HG02642 (cell line): ENCODE data around the gene LYZ.
"Not testable (repeated sequence)": the region's sequence is repeated elsewhere in the genome, so short reads cannot be mapped to it uniquely, and the experiment has no call there.

Experiments used
- ATAC-seq: cut with Tn5 transposase; IDR thresholded peaks from one replicate; pipeline ENCODE4 v1.9.1; 2021; ENCODE audit warnings: mild to moderate bottlenecking; ENCODE audit not compliant: unreplicated experiment, poor library complexity

LYZ gene

DNA sequence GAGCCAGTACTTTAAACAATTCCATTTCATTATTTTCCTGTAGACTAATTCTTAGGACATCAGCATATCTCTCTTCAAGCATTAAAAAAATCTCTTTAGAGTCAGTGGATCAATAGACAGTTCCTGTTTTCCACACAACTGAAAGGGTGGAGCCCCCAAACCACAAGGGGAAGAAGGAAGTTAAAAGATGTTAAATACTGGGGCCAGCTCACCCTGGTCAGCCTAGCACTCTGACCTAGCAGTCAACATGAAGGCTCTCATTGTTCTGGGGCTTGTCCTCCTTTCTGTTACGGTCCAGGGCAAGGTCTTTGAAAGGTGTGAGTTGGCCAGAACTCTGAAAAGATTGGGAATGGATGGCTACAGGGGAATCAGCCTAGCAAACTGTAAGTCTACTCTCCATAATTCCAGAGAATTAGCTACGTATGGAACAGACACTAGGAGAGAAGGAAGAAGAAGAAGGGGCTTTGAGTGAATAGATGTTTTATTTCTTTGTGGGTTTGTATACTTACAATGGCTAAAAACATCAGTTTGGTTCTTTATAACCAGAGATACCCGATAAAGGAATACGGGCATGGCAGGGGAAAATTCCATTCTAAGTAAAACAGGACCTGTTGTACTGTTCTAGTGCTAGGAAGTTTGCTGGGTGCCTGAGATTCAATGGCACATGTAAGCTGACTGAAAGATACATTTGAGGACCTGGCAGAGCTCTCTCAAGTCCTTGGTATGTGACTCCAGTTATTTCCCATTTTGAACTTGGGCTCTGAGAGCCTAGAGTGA, at the start of gene LYZ:
TSS of gene LYZ (plus strand) at position 220 of the 777 bp plus-strand sequence. CDS start at position 248, 28 bp downstream.
- ATAC-seq = no peak

DNA sequence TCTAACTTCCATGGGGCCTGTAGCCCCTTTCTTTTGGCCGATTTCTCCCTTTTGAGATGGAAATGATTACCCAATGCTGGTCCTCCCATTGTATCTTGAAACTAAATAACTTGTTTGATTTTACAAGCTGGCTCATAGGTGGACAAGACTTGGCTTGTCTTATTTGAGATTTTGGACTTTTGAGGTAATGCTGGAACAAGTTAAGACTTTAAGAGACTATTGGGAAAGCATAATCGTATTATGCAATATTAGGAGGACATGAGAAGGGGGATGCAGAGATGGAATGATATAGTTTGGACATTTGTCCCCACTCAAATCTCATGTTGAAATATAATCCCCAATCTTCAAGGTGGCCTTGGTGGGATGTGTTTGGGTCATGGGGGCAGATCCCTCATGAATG, 49.2 kb upstream of the LYZ start:
- ATAC-seq = no peak

DNA sequence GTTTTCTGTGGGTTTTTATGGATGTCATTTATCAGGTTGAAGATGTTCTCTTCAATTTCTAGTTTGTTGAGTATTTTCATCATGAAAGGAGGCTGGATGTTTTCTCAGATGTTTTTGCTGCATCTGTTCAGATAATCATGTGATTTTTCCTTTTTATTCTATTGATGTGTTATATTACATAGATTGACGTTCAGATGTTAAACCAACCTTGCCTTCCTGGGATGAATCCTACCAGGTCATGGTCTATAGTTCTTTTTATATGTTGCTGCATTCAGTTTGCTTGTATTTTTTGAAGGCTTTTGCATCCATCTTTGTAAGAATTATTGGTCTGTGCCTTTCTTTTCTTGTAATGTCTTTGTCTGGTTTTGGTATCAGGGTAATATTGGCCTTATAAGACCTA, 43.9 kb upstream of the LYZ start:
- ATAC-seq = no peak

DNA sequence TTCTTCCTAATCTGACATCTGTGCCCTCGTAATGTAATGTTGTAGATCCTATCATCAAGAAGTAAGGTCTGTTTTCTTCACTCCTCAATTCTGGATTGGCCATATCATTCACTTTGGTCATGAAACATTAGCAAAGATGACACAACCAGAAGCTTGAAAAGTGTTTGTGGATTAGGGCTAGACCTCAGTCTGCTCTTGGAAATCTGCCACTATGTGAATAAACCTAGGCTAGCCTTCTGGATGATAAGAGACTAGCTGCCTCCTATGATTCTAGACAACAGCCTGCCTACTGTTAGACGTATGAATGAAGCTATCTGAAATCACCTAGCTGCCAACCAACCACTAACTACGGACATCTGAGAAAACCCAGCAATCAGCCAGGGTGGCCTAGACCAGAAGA, 38.7 kb upstream of the LYZ start:
- ATAC-seq = no peak

DNA sequence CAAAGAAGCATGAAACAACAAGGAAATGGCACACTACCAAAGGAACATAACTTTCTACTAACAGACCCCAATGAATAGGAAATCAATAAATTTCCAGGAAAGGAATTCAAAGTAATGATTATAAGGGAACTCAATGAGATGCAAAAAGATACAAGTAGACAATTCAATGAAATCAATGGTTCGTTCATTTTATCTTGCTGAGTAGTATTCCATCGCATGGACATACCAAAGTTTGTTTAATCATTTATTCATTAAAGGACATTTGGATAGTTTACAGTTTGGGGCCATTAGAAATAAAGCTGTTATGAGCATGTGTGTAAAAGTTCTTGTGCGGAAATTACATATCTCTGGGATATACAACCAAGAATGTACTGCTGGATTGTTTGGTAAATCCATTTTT, 35.0 kb upstream of the LYZ start:
- ATAC-seq = no peak

DNA sequence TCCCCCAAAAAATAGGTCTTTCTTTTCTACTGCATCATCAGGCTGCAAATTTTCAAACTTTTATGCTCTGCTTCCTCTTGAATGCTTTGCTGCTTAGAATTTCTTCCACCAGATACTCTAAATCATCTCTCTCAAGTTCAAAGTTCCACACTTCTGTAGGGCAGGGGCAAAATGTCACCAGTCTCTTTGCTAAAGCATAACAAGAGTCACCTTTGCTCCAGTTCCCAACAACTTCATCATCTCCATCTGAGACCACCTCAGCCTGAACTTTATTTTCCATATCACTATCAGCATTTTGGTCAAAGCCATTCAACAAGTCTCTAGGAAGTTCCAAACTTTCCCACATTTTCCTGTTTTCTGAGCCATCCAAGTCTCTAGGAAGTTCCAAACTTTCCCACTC, 31.4 kb upstream of the LYZ start:
- ATAC-seq = not testable (repeated sequence)

DNA sequence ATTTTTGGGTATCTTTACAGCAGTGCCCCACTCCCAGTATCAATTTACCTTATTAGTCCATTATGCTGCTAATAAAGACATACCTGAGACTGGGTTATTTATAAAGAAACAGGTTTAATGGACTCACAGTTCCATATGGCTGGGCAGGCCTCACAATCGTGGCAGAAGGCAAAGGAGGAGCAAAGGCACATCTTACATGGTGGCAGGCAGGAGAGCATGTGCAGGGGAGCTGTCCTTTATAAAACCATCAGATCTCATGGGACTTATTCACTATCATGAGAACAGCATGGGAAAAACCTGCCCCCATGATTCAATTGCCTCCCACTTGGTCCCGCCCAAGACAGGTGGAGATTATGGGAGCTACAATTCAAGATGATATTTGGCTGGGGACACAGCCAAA, 30.9 kb upstream of the LYZ start:
- not testable (repeated sequence) for ATAC-seq

DNA sequence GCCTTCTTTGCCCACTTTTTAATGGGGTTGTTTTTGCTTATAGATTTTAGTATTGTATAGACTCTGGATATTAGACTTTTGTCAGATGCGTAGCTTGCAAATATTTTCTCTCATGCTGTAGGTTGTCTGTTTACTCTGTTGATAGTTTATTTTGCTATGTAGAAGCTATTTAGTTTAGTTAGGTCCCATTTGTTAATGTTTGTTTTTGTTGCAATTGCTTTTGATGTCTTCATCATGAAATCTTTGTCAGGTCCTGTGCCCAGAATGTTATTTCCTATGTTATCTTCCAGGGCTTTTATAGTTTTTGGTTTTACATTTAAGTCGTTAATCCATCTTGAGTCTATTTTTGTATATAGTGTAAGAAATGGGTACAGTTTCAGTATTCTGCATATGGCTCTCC, 30.0 kb upstream of the LYZ start:
- no peak for ATAC-seq

DNA sequence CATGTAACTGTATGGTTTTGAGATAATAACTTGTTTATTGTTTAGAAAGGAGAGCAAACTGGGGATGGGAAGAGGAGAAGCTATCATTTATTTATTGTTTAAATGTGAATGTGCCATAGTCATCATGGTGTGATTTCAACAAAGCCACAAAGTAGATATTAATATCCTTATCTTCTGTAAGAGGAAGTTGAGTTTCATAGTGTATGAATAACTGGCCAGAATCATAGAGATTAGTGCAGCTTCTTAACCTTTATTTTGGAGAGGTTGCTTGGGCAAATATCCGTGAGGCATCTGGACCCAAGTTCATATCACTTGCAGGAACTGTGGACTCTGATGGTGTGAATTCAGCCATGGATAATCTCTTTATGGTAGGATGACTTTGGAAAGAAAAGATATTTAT, 26.8 kb upstream of the LYZ start:
- ATAC-seq = no peak

DNA sequence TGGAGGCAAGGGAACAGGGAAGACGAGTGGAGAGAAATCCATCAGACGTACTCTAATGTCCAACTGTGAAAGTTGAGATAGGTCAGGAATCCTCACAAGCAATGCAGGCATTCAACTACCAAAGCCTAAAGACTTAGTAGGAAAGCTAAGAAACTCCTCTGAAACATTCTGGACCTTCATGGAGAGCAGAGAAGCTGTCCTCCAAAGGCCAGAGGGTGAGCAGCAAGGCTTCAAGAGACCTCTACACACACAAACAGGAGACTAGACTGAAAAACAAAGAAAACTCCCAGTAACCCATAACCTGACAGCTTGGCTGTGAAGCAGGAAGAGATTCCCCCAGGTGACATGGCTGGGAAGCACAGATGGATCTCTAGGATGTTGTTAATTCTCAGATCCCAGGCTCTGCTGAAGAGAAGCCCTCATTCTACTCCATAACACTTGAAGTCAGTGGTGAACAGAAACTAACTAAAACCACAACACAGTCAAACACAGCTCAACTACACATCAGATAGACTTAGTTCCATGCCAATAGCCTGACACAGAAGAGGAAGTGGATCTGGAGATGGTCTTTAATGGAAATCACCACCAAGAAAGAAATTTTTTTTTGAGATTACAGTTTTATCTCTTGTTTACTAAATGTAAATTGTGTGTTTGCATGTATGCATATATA, 23.2 kb upstream of the LYZ start:
- peak; percentile 96 for ATAC-seq

DNA sequence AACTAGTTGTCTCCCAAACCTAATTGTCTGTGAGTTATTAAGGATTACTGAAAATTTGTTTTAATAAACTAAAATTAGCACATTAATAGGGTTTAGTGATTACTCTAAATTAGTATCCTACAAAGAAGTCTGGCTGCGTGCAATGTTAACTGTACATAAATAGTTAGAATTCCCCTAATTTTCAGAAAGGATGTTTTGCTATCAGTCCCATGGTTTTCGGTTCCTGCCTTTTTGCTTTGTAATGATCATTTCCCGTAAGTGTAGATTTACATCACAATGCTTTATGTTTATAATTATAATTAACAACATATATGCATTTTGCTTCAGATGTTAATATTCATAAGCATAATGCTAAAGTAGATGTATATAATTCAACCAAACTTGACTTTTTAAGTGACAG, 19.8 kb upstream of the LYZ start:
- no peak for ATAC-seq

DNA sequence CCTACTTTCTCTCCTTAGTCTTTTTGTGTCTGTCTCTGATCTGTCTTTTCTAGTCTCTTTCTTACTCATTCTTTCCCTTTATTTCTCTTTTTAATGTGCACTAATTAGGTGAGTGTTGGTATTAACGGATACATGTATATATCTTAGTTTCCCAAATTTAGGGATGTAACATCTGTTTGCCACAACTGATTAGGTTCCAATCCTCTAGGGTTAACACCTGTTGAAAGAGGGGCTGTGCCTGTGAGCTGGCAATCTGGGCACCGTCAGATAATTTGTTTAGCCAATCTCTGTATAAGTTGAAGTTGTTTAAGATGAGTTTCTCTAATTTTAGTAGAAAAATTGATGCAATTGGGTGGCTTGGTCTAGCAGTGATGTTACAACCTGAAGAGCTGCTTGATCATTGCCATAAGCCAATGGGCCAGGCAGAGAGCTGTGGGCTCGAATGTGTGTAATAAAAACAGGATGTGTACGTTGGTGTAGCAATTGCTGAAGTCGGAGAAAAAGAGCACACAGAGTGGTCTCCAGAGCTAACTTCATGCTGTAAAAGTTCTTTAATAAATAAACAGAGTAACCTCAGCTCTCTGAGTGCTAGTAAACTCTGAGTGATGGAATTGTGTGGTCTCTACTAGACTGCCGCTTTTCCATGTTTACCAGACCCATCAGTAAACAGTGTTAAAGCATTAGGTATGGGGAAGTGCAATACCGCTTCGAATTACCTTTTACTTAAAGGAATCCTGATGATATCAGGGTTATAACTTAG, 18.3 kb upstream of the LYZ start:
- ATAC-seq = no peak

DNA sequence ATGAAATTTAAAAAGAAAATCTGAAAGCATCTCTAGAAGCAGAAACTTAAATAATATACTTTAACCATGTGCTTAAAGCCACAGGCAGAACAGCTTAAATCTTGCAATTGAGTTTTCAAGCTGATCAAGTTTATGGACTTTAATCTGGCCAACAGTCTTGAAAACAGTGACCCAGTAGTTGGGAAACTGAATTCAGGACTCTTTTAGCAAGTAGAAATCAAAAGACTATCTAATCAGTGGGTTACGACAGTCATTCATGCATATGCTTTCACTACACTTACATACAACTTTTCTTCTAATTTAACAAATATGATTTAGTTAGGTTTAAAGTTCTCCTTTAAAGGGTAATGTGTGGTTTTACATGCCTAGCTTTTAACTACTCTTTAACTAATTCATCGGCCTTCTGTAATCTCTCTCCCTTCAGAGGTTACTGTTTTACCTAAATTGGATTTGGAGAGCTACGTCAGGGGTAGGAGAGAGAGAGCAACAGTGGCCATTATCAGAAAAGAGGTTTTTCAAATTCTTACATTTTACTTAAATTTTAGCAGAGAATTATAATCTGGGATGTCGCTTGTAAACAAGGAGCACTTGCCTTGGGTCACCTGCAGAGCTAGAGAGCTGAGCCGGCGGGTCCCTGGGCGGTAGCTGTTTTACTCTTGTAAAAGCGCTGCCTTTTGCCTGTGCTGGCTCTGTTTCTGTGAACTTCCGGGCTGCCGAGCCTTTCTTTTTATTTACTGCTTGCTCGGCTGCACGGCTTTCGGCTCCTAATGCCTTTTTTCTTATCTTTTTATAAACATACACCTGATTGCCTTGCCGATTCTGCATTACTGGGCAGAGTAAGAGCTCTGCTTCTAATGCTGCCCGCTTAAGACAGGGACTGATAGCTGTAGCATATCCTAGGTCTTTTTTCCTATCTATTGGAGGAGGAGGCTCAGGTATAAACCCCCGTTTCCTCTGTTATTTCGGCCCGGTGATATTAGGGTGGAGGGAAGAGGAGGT, 17.4 kb upstream of the LYZ start:
- ATAC-seq = peak; percentile 90

DNA sequence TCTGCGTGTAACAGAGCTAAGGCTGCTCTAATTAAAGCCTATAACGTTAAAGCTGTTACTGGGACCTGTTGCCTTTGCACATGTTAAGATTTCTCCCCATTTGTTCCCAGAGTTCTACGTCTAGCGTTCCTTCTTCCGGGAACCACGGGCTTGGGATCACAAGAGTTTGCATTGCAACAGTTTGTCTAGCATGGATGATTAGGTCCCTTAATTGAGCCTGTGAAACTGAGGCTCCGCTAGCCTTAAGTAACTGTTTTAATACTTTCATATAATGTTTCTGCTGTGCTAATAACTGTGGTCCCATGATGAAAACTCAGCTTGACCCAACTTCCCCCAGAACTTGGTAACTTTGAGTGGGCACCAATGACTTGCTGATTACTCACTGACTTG, 16.7 kb upstream of the LYZ start:
- ATAC-seq = no peak

DNA sequence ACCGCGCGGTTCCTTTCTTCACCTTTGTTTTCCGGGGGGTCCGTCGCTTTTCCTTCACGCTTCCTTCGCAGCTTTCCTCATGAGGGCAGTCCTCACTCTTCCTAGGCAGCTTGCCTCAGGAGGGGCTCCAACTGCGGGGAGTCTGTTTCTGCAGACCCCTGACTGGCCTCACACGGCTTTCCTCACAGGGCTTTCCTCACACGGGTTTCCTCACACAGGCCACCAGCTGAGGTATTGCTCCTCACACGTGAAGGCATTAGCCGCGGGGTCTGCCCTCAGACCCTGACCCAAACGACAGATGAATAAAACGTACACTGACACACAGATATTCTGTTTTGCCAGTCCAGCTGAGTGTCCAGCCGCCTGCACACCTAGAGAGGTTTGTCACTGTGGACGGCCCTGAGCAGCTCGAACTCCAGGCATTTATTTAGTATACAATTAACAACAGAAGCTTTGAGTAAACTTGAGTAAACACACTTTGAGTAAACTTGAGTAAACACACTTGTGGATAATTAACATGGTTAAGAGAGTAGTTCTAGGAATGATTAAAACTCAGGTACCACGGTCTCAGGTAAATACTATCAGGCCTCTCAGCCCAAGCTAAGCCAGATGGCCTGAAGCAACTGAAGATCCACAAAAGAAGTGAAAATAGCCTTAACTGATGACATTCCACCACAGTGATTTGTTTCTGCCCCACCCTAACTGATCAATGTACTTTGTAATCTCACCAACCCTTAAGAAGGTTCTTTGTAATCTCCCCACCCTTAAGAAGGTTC, 16.1 kb upstream of the LYZ start:
- ATAC-seq = no peak

DNA sequence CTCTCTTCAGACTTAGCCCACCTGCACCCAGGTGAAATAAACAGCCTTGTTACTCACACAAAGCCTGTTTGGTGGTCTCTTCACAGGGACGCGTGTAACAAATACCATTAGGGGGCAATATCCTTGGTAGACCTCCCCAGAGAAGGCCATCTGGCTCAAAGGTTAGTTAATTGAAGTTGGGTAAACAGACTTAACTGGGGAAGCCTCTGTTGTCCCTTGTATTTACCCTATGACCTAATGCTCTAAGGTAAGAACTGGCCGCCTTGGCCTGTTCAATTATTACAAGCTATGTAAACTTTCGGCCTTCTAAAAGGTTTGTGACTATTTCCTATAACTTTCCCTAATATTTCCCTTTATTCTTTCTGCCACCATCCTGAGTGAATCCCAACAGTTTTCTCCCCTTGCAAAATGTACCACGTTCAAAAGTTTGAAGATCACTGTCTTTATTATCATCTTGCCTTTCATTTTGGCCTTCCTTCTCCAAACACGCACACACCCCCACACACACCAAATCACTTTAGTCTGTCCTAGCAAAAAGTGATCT, 15.3 kb upstream of the LYZ start:
- no peak for ATAC-seq

DNA sequence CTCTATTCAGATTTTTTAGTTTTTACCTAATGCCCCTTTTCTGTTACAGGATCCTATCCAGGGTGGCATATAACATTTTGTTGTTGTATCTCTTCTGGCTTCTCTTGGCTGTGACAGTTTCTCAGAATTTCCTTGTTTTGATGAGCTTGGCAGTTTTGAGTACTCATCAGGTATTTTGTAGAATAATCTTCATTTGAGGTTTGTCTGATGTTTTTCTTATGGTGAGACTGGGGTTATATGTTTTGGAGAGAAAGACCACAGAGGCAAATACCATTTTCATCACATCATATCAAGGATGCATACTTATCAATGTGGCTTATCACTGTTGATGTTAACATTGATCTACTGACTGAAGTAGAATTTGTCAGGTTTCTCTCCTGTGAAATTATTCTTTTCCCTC, 14.0 kb upstream of the LYZ start:
- ATAC-seq = no peak

DNA sequence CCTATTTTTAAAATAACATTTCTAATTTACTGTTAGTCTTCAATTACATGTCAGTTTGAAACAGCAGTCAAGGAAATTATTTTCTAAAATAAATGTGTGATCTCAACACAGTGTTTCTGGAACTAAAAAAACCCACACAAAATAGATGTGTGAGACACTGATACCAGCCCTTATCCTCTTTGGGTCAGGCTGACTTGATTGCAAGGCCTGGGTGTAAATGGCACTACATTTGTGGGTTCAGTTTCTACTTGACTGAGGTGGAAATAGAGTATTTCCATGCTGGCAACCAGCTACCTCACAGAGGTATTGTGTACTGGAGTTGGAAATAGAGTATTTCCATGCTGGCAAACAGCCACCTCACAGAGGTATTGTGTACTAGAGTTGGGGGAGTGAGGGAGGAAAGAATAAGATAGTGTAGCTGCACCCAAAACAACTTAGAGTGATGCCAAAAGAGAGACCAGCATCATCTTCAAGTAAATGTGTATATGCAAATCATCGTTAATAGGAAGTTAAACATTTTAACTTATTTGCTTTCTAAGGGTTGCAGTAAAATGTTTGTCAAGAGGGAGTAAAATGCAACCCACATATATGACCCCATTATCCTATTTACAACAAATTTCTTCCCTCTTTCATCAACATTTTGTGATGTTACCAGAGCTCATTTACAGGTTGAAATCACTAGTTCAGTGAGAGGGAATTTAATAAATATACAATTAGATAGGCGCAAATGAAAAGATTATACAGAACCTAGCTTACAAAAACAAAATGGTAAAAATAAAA, 10.7 kb upstream of the LYZ start:
- ATAC-seq = no peak
